ENCODE measurements around the gene C16orf74. TPM values are rescaled to one million over a fixed set of nuclear protein-coding genes. Genes with fewer than 3 reads are reported as not detected.

Gene C16orf74
- polyA plus RNA-seq, 3 donors = 0.54 to 5.1 (median 4.2) TPM

Other genes with a start within 250 kb of the C16orf74 start
- gene GSE1, start 137.8 kb downstream of the C16orf74 start, polyA plus RNA-seq = 10 to 100 TPM; 20.2 to 85.3 (median 55.9) TPM
- gene GINS2, start 62.1 kb downstream of the C16orf74 start, polyA plus RNA-seq = 1 to 10 TPM in 1 of 3 donors, under 1 TPM in 2; 0.22 to 1.1 (median 0.62) TPM
- 10 to 100 TPM in 2 of 3 donors, 1 to 10 TPM in 1; 9.0 to 17.1 (median 10.8) TPM for gene EMC8, start 48.4 kb upstream of the C16orf74 start, polyA plus RNA-seq
- 1,000 to 10,000 TPM in 2 of 3 donors, 100 to 1,000 TPM in 1; 533 to 1,232 (median 1,054) TPM for gene COX4I1, start 48.6 kb upstream of the C16orf74 start, polyA plus RNA-seq
- 10 to 100 TPM in 2 of 3 donors, 1 to 10 TPM in 1; 7.0 to 96.5 (median 10.3) TPM for gene IRF8, start 148.1 kb upstream of the C16orf74 start, polyA plus RNA-seq

All from adipose tissue (tissue), 3 donors.